B cell (primary cell): ENCODE data around the gene FRYL. TPM values are rescaled to one million over a fixed set of nuclear protein-coding genes. Genes with fewer than 3 reads are reported as not detected.
A peak's percentile ranks its signal among the peaks of the same experiment; 100 is the strongest.

Experiments
- ATAC-seq: fragments of 200-7000 bp; cut with Tn5 transposase; one replicate; pipeline ENCODE4 v1.10.0; 2021; ENCODE audit warnings: low read depth, mild to moderate bottlenecking, moderate number of reproducible peaks, moderate library complexity
- CTCF ChIA-PET: fragments of 350-600 bp; sonication (Branson Sonifier 250); formaldehyde crosslinking; loops from one replicate; lab custom pipeline; 2021; ENCODE audit warnings: antibody characterized with exemption, inconsistent platforms; lab: Charles Lee
- POLR2A ChIA-PET: fragments of 350-600 bp; sonication (Branson Sonifier 250); formaldehyde crosslinking; loops from one replicate; lab custom pipeline; 2021; ENCODE audit warnings: antibody characterized with exemption; lab: Charles Lee
- DNase-seq: peaks from one replicate; pipeline ENCODE4 v3.0.0; 2013
- H2AFZ ChIP-seq: 2 replicates; pipeline ENCODE4 v1.6.1; 2012; ENCODE audit warnings: mild to moderate bottlenecking, low read depth, low read length; ENCODE audit not compliant: insufficient read depth, poor library complexity, severe bottlenecking
- H3K27ac ChIP-seq, 2 donors: 1 replicate in 1 of 2; 2 replicates in 1 of 2; pipeline ENCODE4 v1.5.1; 2012 to 2013; ENCODE audit warnings: low read length in 2 of 2, mild to moderate bottlenecking in 2 of 2, moderate library complexity in 1 of 2
- H3K27me3 ChIP-seq, 4 experiments: fragments of 200-600 bp in 1 of 4; sonication (generic) in 1 of 4; replicated peaks in 1 of 4; 1 replicate in 2 of 4; 2 replicates in 2 of 4; pipeline versions ENCODE4 v1.6.1 to v1.7.0; 2013 to 2016; ENCODE audit warnings: low read length in 3 of 4, mild to moderate bottlenecking in 2 of 4, mixed read lengths in 1 of 4, moderate library complexity in 1 of 4; ENCODE audit not compliant: insufficient read depth in 4 of 4, control insufficient read depth in 3 of 4; ENCODE audit errors: control extremely low read depth in 1 of 4
- H3K36me3 ChIP-seq, 2 experiments: replicated peaks in 1 of 2; 1 replicate in 1 of 2; 2 replicates in 1 of 2; pipeline versions ENCODE4 v1.6.1 to v1.7.1; 2013; ENCODE audit warnings: low read length in 1 of 2; ENCODE audit not compliant: insufficient read depth in 2 of 2, control insufficient read depth in 1 of 2; ENCODE audit errors: control extremely low read depth in 1 of 2, extremely low read depth in 1 of 2
- H3K4me1 ChIP-seq, 2 donors: fragments of 200-600 bp in 1 of 2; sonication (generic) in 1 of 2; 1 replicate in 1 of 2; 2 replicates in 1 of 2; pipeline versions ENCODE4 v1.5.1 to v1.6.1; 2013 to 2017; ENCODE audit warnings: low read length in 2 of 2; ENCODE audit not compliant: control insufficient read depth in 2 of 2, insufficient read depth in 2 of 2
- H3K4me2 ChIP-seq: replicated peaks from 2 replicates; pipeline ENCODE3; 2012; ENCODE audit warnings: mild to moderate bottlenecking, low read depth, low read length; ENCODE audit not compliant: poor library complexity, severe bottlenecking
- H3K4me3 ChIP-seq, 5 experiments: fragments of 200-600 bp in 1 of 5; sonication (generic) in 1 of 5; 1 replicate in 3 of 5; 2 replicates in 2 of 5; pipeline versions ENCODE4 v1.5.1 to v1.7.0; 2011 to 2016; ENCODE audit warnings: low read length in 4 of 5, mild to moderate bottlenecking in 4 of 5, low read depth in 2 of 5, control low read depth in 1 of 5, moderate library complexity in 1 of 5; ENCODE audit not compliant: insufficient read depth in 1 of 5; ENCODE audit errors: control extremely low read depth in 1 of 5, extremely low read depth in 1 of 5
- H3K79me2 ChIP-seq: fragments of 200-600 bp; sonication (generic); one replicate; pipeline ENCODE4 v1.6.0; 2016; ENCODE audit warnings: low read length; ENCODE audit not compliant: control insufficient read depth, insufficient read depth
- H3K9ac ChIP-seq: fragments of 200-600 bp; sonication (generic); 2 replicates; pipeline ENCODE4 v1.6.1; 2017; ENCODE audit warnings: mild to moderate bottlenecking, low read length, moderate library complexity
- H3K9me3 ChIP-seq, 3 donors: one replicate each; pipeline versions ENCODE4 v1.6.1 to v1.7.1; 2013; ENCODE audit warnings: low read length in 2 of 3; ENCODE audit not compliant: control insufficient read depth in 2 of 3, insufficient read depth in 1 of 3; ENCODE audit errors: control extremely low read depth in 1 of 3
- H4K20me1 ChIP-seq: 2 replicates; pipeline ENCODE4 v1.6.0; 2012; ENCODE audit warnings: mild to moderate bottlenecking, low read length; ENCODE audit not compliant: insufficient read depth, control insufficient read depth, poor library complexity, severe bottlenecking
- H3K27ac Mint-ChIP-seq: one replicate; pipeline ENCODE4 v1.8.0; 2021; ENCODE audit warnings: mixed read lengths
- H3K27me3 Mint-ChIP-seq: one replicate; pipeline ENCODE4 v1.8.0; 2021; ENCODE audit warnings: mixed read lengths
- H3K4me1 Mint-ChIP-seq: one replicate; pipeline ENCODE4 v1.8.0; 2021; ENCODE audit warnings: mixed read lengths
- H3K4me3 Mint-ChIP-seq: one replicate; pipeline ENCODE4 v1.8.0; 2021; ENCODE audit warnings: mixed read lengths
- H3K9me3 Mint-ChIP-seq: one replicate; pipeline ENCODE4 v1.8.0; 2022; ENCODE audit warnings: mixed read lengths; ENCODE audit not compliant: insufficient read depth
- CTCF ChIP-seq: fragments of 200-600 bp; IDR thresholded peaks from one replicate; pipeline ENCODE4 v1.8.0; 2022; ENCODE audit warnings: antibody characterized with exemption, mild to moderate bottlenecking
- EZH2 ChIP-seq: IDR thresholded peaks from 2 replicates; pipeline ENCODE4 v1.6.1; 2012; ENCODE audit warnings: borderline replicate concordance, low read depth, mild to moderate bottlenecking, moderate library complexity, low read length; ENCODE audit not compliant: insufficient read depth, poor library complexity, severe bottlenecking
- WGBS: methylation state at CpG from one replicate; pipeline ENCODE4 v1.1.5; 2013; ENCODE audit warnings: missing lambda C conversion rate; ENCODE audit not compliant: insufficient coverage; 5-methylcytosine and 5-hydroxymethylcytosine counted together
- intact Hi-C: fragments of 100-400 bp; cut with micrococcal nuclease; formaldehyde crosslinking; loops from one replicate; pipeline ENCODE4 v1.10.0; 2022
- polyA plus RNA-seq: library from polyadenylated mRNA; depleted of rRNA; stranded (reverse); fragments of >200 nt; gene quantifications from 2 replicates; pipeline ENCODE4 v1.2.3, GENCODE V29; 2012
- total RNA-seq, 2 donors: library from RNA; stranded (reverse); fragments of 120-200 nt in 1 of 2; gene quantifications; 1 replicate in 1 of 2; 2 replicates in 1 of 2; pipeline versions ENCODE4 v1.2.3 to v1.2.4, GENCODE V29; 2013 to 2022

FRYL gene
- total and polyA plus RNA-seq, 2 donors (not counting 1 experiment from before 2014, with no cell fraction given), result 15.5 to 138 TPM

- ChIA-PET CTCF (no interaction called here), POLR2A (no interaction called here)
- Mint-ChIP-seq H3K4me3 (peak overlapping the region; percentile 41), H3K27ac (peak overlapping the region; percentile 8), H3K27me3 (no peaks in the 10 kb centered on the region), H3K9me3 (no peaks in the 10 kb centered on the region), H3K4me1 (peaks cover 61% of the 10 kb centered on the region)
- H3K9me3 ChIP-seq, result no peaks in the 10 kb centered on the region
- H3K4me3 ChIP-seq, result no peak overlapping the region
- intact Hi-C loops, result no loop called here
- H3K27me3 ChIP-seq, result no peaks in the 10 kb centered on the region
- DNase-seq (no peak), ATAC-seq (no peak)
- no peak overlapping the region for H3K9ac ChIP-seq
- peaks cover 96% of the 10 kb centered on the region for H3K79me2 ChIP-seq
- H3K27ac ChIP-seq, result no peak overlapping the region
- H3K36me3 ChIP-seq, result no peaks in the 10 kb centered on the region
- H4K20me1 ChIP-seq, result peaks cover 54% of the 10 kb centered on the region
- peaks cover 11 to 15% of the 10 kb centered on the region in 2 donors for H3K4me1 ChIP-seq
- no peak for TF ChIP-seq EZH2
- no peak for TF ChIP-seq CTCF
- H3K4me2 ChIP-seq, result peak overlapping the region; percentile 2
- H2AFZ ChIP-seq, result no peak overlapping the region
Observed at GRCh38 chr4:48742412-48742811, 37.7 kb downstream of the FRYL start.

- Histone ChIP-seq H4K20me1 (peaks cover 59% of the 10 kb centered on the region), H3K27ac (no peak overlapping the region), H3K79me2 (peaks cover 86% of the 10 kb centered on the region), H3K4me1 (peaks cover 14 to 15% of the 10 kb centered on the region in 2 donors), H3K36me3 (no peaks in the 10 kb centered on the region), H3K4me3 (no peak overlapping the region), H3K4me2 (no peak overlapping the region), H3K9ac (no peak overlapping the region), H3K9me3 (peaks cover 0 to 10% (median 0%) of the 10 kb centered on the region in 3 donors), H2AFZ (no peak overlapping the region), H3K27me3 (no peaks in the 10 kb centered on the region)
- CTCF ChIA-PET, result interaction anchor here (0.7 kb wide), 1 partner anchor 167 kb away, joined by 5 read pairs; the partner anchor contains the start of gene OCIAD2
- H3K27ac Mint-ChIP-seq, result no peak overlapping the region
- H3K4me3 Mint-ChIP-seq, result no peak overlapping the region
- WGBS, result 50% methylated on average over 1 of the region's 3 CpGs
- H3K4me1 Mint-ChIP-seq, result peaks cover 55% of the 10 kb centered on the region
- H3K9me3 Mint-ChIP-seq, result no peaks in the 10 kb centered on the region
- POLR2A ChIA-PET, result interaction anchor here (0.7 kb wide), 1 partner anchor 94 kb away, joined by 3 read pairs; no protein-coding TSS in a partner anchor
- DNase-seq, result no peak
- no peak for ATAC-seq
- no peaks in the 10 kb centered on the region for H3K27me3 Mint-ChIP-seq
- intact Hi-C loops, result no loop called here
- TF ChIP-seq CTCF (no peak), EZH2 (no peak)
Observed at GRCh38 chr4:48739560-48740019, 40.5 kb downstream of the FRYL start.
